HG03575 (cell line): Measurements from ENCODE around the gene DHRS13.

Experiments used
- ATAC-seq: cut with Tn5 transposase; IDR thresholded peaks from one replicate; pipeline ENCODE4 v1.9.1; 2021; ENCODE audit not compliant: unreplicated experiment, insufficient number of reproducible peaks, low FRiP score; ENCODE audit errors: extremely low read depth

The DHRS13 gene, protein sequence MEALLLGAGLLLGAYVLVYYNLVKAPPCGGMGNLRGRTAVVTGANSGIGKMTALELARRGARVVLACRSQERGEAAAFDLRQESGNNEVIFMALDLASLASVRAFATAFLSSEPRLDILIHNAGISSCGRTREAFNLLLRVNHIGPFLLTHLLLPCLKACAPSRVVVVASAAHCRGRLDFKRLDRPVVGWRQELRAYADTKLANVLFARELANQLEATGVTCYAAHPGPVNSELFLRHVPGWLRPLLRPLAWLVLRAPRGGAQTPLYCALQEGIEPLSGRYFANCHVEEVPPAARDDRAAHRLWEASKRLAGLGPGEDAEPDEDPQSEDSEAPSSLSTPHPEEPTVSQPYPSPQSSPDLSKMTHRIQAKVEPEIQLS

GRCh38 chr17:28902819-28903545, at the start of gene DHRS13:
DHRS13 (minus strand) TSS chr17:28903079; CDS start chr17:28902944, 135 bp downstream.
- no peak for ATAC-seq

GRCh38 chr17:28951991-28952975, 49.4 kb upstream of the DHRS13 start:
- ATAC-seq, result peak; percentile 36

DNA sequence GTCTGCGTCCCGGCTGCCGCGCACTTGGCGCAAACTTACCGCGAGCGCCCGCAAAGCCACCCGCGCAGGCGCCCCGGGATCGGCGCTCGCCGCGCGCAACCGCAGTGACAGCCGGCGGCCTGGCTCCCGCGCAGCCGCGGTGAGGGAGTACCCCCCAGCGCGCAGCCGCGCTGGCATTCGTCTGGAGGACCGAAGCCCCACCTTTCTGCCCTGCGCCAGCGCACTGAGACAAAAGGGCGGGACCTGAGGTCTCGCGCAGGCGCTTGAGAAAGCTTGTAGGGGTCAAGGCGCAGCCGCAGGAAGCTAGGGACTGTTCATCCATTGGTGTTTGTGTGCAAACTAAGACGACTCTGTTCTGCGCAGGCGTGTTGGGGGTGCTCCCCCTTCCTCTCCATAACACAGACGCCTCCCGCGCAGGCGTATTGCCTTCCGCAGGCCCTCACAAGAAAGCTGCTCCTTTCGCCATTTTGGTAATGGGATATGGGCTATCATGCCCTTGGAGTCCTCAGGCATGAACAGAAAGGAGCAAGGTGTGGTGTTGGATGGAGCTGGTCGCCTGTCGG, 48.6 kb upstream of the DHRS13 start, which contains the start of gene PHF12:
TSS of gene PHF12 (minus strand) at position 91 of the 563 bp plus-strand sequence. CDS start 558 bp downstream, outside the sequence.
- ATAC-seq, result peak; percentile 30

DNA sequence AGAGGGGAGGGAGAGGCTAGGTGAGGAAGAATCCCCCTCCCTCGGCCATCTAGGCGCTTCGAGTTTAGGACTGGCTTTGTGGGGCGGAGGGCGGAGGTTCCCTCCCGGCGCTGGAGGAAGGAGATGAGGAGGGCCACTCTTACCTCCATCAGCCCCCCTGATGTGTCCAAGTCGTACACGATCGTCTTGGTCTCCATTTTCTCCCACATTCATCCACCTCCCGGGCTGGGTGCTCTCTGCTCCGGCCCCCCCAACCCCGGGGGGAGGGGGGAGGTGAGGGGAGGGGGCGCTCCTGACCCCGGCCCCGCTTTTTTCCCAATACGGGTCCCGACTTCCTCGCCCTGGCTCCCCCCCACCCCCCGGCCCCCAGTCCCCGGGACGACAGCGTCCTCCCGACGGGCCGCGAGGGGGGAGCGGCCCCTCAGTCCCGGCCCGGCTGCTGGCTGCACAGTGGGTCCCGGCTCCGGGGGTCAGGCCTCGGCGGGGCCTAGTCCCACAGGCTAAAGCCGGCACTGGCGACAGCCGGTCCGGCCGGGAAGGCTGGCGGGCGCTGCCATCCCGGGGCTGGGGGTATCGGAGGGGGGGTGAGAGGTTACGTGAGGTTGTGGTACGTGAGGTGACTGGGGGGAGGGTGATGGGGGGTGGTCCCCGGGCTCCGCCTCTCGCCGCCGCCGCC, 48.0 kb upstream of the DHRS13 start:
- no peak for ATAC-seq

GRCh38 chr17:28950017-28950751, 47.3 kb upstream of the DHRS13 start:
- ATAC-seq, result no peak

GRCh38 chr17:28949185-28950016, 46.5 kb upstream of the DHRS13 start:
- no peak for ATAC-seq

GRCh38 chr17:28948873-28949184, 46.0 kb upstream of the DHRS13 start:
- no peak for ATAC-seq

DNA sequence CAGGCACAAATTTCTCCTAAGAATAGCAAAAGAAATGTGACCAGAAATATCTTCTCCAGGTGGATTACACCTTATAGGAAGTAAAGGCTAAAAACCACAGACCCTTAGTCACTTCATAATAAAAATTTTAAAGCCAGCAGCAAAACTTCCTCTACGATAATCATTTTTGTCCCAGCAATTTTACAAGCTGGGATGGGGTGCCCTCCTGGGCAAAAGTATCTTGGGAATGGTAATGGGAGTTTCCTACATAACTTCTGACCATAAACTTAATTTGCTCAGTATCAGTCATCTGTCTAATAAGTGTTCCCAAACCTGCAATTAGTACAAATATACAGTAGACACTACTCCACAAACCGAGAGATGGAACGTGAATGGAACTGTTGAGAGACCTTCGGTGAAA, 45.5 kb upstream of the DHRS13 start:
- no peak for ATAC-seq

DNA sequence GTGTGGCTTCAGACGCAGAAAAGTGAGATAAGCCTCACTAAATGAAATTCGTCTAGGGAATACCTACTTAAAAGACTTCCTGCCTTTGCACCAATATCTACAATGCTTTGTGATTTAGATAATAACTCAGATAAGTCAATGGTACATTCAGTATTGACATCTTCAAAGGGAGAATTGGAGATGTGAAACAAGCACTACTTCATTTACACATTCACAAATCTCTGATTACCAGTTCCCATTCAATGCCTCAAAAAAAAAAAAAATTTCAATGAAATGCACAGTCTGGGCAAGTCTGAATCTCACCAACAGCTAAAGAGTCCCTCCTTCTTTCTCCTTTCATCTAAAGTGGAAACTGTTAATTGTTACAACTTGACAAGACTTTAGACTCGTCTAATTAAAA, 44.8 kb upstream of the DHRS13 start:
- ATAC-seq, result no peak

DNA sequence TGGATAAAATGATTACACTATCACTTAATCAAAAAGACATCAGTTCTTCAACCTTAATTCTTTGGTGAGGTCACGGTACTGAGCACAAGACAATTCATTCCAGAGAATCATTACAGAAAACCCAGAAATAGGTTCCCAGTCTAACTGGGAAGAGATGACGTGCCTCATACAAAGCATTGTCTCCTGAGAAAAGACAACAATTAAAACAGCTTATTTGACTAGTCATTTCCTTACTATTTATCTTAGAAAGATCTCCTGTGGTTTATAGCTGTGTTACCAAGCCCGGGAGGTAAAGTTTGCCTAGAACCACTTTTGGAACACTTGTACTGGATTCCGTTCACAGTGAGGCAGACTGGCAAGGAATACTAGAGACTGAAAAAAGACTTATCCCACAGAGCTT, 43.4 kb upstream of the DHRS13 start:
- no peak for ATAC-seq

DNA sequence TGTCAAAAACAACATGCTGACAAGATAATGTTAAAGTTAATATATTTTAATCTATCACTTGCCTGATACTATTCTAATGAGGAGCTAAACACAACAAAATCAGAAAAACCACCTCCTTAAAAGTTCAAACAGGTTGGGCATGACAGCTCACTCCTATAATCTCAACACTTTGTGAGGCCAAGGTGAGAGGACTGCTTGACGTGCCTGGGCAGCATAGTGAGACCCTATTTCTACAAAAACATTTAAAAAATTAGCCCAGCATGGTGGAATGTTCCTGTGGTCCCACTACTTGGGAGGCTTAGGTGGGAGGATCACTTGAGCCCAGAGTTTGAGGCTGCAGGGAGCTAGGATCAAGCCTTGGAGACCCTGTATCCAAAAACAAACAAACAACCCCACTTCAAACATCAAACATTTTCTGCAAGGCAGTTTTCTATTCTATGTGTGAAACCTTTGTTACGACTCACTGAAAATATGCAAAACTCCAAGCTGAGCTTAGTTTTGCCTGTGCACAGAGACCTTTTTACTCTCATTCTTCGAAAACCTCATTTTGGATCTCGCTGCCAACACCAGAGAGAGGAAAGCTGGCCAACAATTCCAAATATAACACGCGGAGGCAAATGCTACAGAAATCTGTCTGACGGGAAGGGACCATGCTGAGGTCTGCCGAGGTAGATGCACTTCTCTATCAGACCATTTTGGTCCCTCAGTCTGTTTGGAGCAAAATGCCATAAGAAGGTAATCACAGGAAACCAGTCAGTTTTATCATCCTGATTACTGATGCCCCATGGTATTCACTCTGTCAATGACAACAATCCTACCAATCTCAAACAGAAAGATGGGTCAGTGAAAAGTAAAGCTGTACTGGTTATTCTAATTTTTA, 42.2 kb upstream of the DHRS13 start:
- no peak for ATAC-seq

- ATAC-seq, result no peak
Observed at GRCh38 chr17:28944343-28944742, 41.5 kb upstream of the DHRS13 start.

- ATAC-seq, result no peak
Observed at GRCh38 chr17:28942925-28943324, 40.0 kb upstream of the DHRS13 start.

DNA sequence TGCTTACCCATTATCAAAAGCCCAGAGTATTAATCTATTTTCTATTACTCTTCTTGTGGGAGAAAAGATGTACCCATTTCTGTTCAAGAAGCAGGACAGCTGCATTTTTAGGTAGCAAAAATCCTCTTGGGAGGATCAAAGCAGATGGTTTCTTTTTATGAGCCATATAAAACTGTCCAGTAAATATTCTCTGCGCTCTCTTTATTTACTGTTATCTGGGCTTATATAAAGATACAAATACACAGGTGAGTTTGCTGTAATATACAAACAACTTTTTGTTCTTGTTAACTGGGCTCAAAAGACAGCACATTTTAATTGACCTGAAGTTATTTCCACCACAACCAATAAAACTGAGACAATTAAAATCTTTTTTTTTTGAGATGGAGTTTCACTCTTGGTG, 38.4 kb upstream of the DHRS13 start:
- no peak for ATAC-seq

DNA sequence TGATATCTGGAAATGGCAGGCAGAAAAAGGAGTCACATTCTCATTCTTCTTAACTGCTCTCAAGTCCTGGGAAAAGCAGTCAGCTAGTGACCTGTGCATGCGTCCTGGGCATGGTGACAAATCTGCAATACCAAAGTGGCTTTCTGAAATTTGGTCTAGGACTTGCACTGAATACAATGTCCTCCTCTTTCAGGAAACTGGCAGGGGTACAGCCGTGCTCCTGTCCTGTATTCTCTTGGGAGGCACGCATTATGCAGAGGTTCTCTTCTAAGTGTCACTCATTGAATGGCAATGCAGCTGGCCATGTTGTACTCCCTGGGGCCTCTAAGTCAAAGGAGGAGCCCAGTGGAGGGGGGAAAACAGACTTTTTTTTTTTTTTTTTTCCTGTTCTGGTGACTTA, 37.8 kb upstream of the DHRS13 start:
- no peak for ATAC-seq

- no peak for ATAC-seq
Observed at GRCh38 chr17:28940142-28940541, 37.3 kb upstream of the DHRS13 start.
